HG03097 (cell line): Measurements from ENCODE around the gene REM2.
A peak's percentile ranks its signal among the peaks of the same experiment; 100 is the strongest.
"Not testable (repeated sequence)": the region's sequence is repeated elsewhere in the genome, so short reads cannot be mapped to it uniquely, and the experiment has no call there.

ENCODE experiments used
- ATAC-seq: cut with Tn5 transposase; IDR thresholded peaks from one replicate; pipeline ENCODE4 v1.9.1; 2021; ENCODE audit not compliant: unreplicated experiment, low FRiP score

The REM2 gene

GRCh38 chr14:22847661-22848341, 35.2 kb upstream of the REM2 start:
- ATAC-seq, result no peak

- no peak for ATAC-seq
These were observed 34.5 kb upstream of the REM2 start for GRCh38 chr14:22848351-22849164.

GRCh38 chr14:22849212-22849819, 33.7 kb upstream of the REM2 start:
- no peak for ATAC-seq

- no peak for ATAC-seq
These were observed 31.9 kb upstream of the REM2 start for GRCh38 chr14:22850944-22851764.

GRCh38 chr14:22852178-22852577, 30.8 kb upstream of the REM2 start:
- not testable (repeated sequence) for ATAC-seq

GRCh38 chr14:22852599-22852939, 30.5 kb upstream of the REM2 start:
- ATAC-seq, result no peak

- ATAC-seq, result peak; percentile 44
These were observed 29.9 kb upstream of the REM2 start for GRCh38 chr14:22852940-22853767.

- not testable (repeated sequence) for ATAC-seq
These were observed 28.7 kb upstream of the REM2 start for GRCh38 chr14:22854296-22854695.

- no peak for ATAC-seq
These were observed 27.9 kb upstream of the REM2 start for GRCh38 chr14:22854963-22855724.

- ATAC-seq, result no peak
These were observed 26.6 kb upstream of the REM2 start for GRCh38 chr14:22856428-22856827.

GRCh38 chr14:22860377-22860776, 22.6 kb upstream of the REM2 start:
- not testable (repeated sequence) for ATAC-seq

- ATAC-seq, result no peak
These were observed 21.4 kb upstream of the REM2 start for GRCh38 chr14:22861651-22862050.

- no peak for ATAC-seq
These were observed 18.0 kb upstream of the REM2 start for GRCh38 chr14:22864979-22865378.

- ATAC-seq, result no peak
These were observed 17.3 kb upstream of the REM2 start for GRCh38 chr14:22865424-22866405.

- no peak for ATAC-seq
These were observed 16.1 kb upstream of the REM2 start for GRCh38 chr14:22866874-22867273.

- ATAC-seq, result peak; percentile 32
These were observed 12.2 kb upstream of the REM2 start for GRCh38 chr14:22870811-22871223.

- peak; percentile 74 for ATAC-seq
These were observed 11.6 kb upstream of the REM2 start, which contains the start of gene LRP10 for GRCh38 chr14:22871224-22872032. LRP10 (plus strand) TSS chr14:22871740; CDS start chr14:22872304, 564 bp downstream.
